Karpas-422 (cell line): Measurements from ENCODE around the gene SPTSSB. TPM values are rescaled to one million over a fixed set of nuclear protein-coding genes. Genes with fewer than 3 reads are reported as not detected.

Experiments
- DNase-seq: peaks from one replicate; pipeline ENCODE4 v3.0.0-alpha.2; 2015
- H2AFZ ChIP-seq: fragments of 200-600 bp; sonication (generic); 2 replicates; pipeline ENCODE4 v1.6.1; 2014; ENCODE audit warnings: antibody characterized with exemption, low read length, mixed read lengths
- H3K27ac ChIP-seq: fragments of 200-600 bp; sonication (generic); 2 replicates; pipeline ENCODE4 v1.5.1; 2014; ENCODE audit warnings: mild to moderate bottlenecking, low read length, moderate library complexity
- H3K27me3 ChIP-seq: fragments of 200-600 bp; sonication (generic); 2 replicates; pipeline ENCODE4 v1.6.1; 2014; ENCODE audit warnings: low read length, mixed read lengths
- H3K36me3 ChIP-seq: fragments of 200-600 bp; sonication (generic); 2 replicates; pipeline ENCODE4 v1.6.1; 2014; ENCODE audit warnings: low read length, mixed read lengths; ENCODE audit not compliant: insufficient read depth
- H3K4me1 ChIP-seq: fragments of 200-600 bp; sonication (generic); 2 replicates; pipeline ENCODE4 v1.6.1; 2014; ENCODE audit warnings: mild to moderate bottlenecking, low read length, mixed read lengths
- H3K4me2 ChIP-seq: fragments of 200-600 bp; sonication (generic); 2 replicates; pipeline ENCODE4 v1.6.1; 2014; ENCODE audit warnings: low read length, low read depth, mild to moderate bottlenecking; ENCODE audit not compliant: poor library complexity, severe bottlenecking
- H3K4me3 ChIP-seq: fragments of 200-600 bp; sonication (generic); 2 replicates; pipeline ENCODE4 v1.5.1; 2014; ENCODE audit warnings: mild to moderate bottlenecking, antibody characterized with exemption, low read length, mixed read lengths
- H3K79me2 ChIP-seq: fragments of 200-600 bp; sonication (generic); 2 replicates; pipeline ENCODE4 v1.6.1; 2014; ENCODE audit warnings: mild to moderate bottlenecking, low read length, mixed read lengths
- H3K9ac ChIP-seq: fragments of 200-600 bp; sonication (generic); 2 replicates; pipeline ENCODE4 v1.6.0; 2014; ENCODE audit warnings: low read length
- H3K9me2 ChIP-seq: fragments of 200-600 bp; sonication (generic), shearing (Covaris generic); replicated peaks from 2 replicates; pipeline ENCODE4 v1.6.0; 2014; ENCODE audit warnings: mild to moderate bottlenecking, low read length, moderate library complexity; ENCODE audit not compliant: insufficient read depth
- H3K9me3 ChIP-seq: fragments of 300-700, 200-600 bp; sonication (generic); 2 replicates; pipeline ENCODE4 v1.6.1; 2014; ENCODE audit warnings: low read length, mixed read lengths
- H4K20me1 ChIP-seq: fragments of 200-600 bp; sonication (generic); 2 replicates; pipeline ENCODE4 v1.6.1; 2014; ENCODE audit warnings: mild to moderate bottlenecking, antibody characterized with exemption, low read length, low read depth; ENCODE audit not compliant: insufficient read depth
- total RNA-seq: library from RNA; depleted of rRNA; stranded (reverse); fragments of >200 nt; shearing (Covaris generic); gene quantifications from 2 replicates; pipeline ENCODE4 v1.2.3, GENCODE V29; 2014; ENCODE audit warnings: low replicate concordance

SPTSSB gene
- total RNA-seq, 1 experiment from 2014 or later = not detected

DNA sequence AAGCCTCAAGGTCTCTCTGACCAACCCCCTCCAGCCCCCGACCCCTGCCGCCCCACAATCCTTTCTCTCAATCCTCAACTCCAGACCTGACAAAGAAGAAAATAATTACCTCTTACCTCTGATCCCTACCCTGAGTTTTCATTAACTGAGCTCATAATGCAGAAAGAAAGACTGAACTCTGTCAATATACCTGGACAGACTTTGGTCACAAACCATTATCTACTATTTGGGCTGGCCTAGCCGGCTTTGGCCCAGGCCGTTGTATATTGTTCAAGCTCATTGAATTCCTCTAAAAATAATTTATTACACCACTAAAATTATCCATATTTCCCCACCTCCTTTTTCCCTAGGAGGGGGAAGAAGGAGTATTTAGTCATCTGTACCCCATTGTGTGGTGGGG is 29.3 kb upstream of the SPTSSB start:
- no peak for DNase-seq
- Histone ChIP-seq H3K9ac (no peak overlapping the region), H3K79me2 (no peaks in the 10 kb centered on the region), H3K4me1 (no peaks in the 10 kb centered on the region), H3K27ac (no peak overlapping the region), H3K4me2 (no peak overlapping the region), H3K27me3 (no peaks in the 10 kb centered on the region), H3K36me3 (no peaks in the 10 kb centered on the region), H4K20me1 (no peaks in the 10 kb centered on the region), H3K9me2 (no peaks in the 10 kb centered on the region), H3K4me3 (no peak overlapping the region), H3K9me3 (no peaks in the 10 kb centered on the region), H2AFZ (no peak overlapping the region)

- no peak overlapping the region for H3K4me3 ChIP-seq
- no peak overlapping the region for H3K9ac ChIP-seq
- no peaks in the 10 kb centered on the region for H3K36me3 ChIP-seq
- H3K27me3 ChIP-seq = no peaks in the 10 kb centered on the region
- no peaks in the 10 kb centered on the region; the same call in 1 of the 2 replicates for H3K4me1 ChIP-seq
- no peaks in the 10 kb centered on the region for H3K9me2 ChIP-seq
- no peaks in the 10 kb centered on the region for H3K9me3 ChIP-seq
- no peak for DNase-seq
- H3K4me2 ChIP-seq = no peak overlapping the region
- no peak overlapping the region for H3K27ac ChIP-seq
- H4K20me1 ChIP-seq = no peaks in the 10 kb centered on the region
- H3K79me2 ChIP-seq = no peaks in the 10 kb centered on the region
- no peak overlapping the region for H2AFZ ChIP-seq
Observed at GRCh38 chr3:161395115-161396012, 24.0 kb upstream of the SPTSSB start.

GRCh38 chr3:161393803-161394202 is 22.5 kb upstream of the SPTSSB start:
- Histone ChIP-seq H3K27me3 (no peaks in the 10 kb centered on the region), H3K79me2 (no peaks in the 10 kb centered on the region), H3K4me2 (no peak overlapping the region), H2AFZ (no peak overlapping the region), H3K4me1 (peaks cover 4% of the 10 kb centered on the region), H3K27ac (no peak overlapping the region), H3K9me2 (no peaks in the 10 kb centered on the region), H3K9ac (no peak overlapping the region), H3K9me3 (no peaks in the 10 kb centered on the region), H3K4me3 (no peak overlapping the region), H4K20me1 (no peaks in the 10 kb centered on the region), H3K36me3 (no peaks in the 10 kb centered on the region)
- no peak for DNase-seq

- no peak overlapping the region for H3K4me2 ChIP-seq
- H3K9me3 ChIP-seq = no peaks in the 10 kb centered on the region
- no peak overlapping the region for H3K9ac ChIP-seq
Observed at GRCh38 chr3:161393310-161393709, 22.0 kb upstream of the SPTSSB start.

GRCh38 chr3:161392853-161393252 is 21.5 kb upstream of the SPTSSB start:
- H3K79me2 ChIP-seq = no peaks in the 10 kb centered on the region
- no peak for DNase-seq
- no peaks in the 10 kb centered on the region for H3K9me2 ChIP-seq
- no peak overlapping the region for H2AFZ ChIP-seq
- H3K9ac ChIP-seq = no peak overlapping the region
- H3K27me3 ChIP-seq = no peaks in the 10 kb centered on the region
- H3K27ac ChIP-seq = no peak overlapping the region
- H3K4me1 ChIP-seq = peaks cover 9% of the 10 kb centered on the region
- no peaks in the 10 kb centered on the region for H3K9me3 ChIP-seq
- H3K36me3 ChIP-seq = no peaks in the 10 kb centered on the region
- no peak overlapping the region for H3K4me3 ChIP-seq
- H3K4me2 ChIP-seq = no peak overlapping the region
- no peaks in the 10 kb centered on the region for H4K20me1 ChIP-seq

More at GRCh38 chr3:161393310-161393709, 22.0 kb upstream of the SPTSSB start:
- Histone ChIP-seq H3K36me3 (no peaks in the 10 kb centered on the region), H3K9me2 (no peaks in the 10 kb centered on the region), H3K27me3 (no peaks in the 10 kb centered on the region), H3K4me1 (peaks cover 9% of the 10 kb centered on the region), H3K27ac (no peak overlapping the region), H3K79me2 (no peaks in the 10 kb centered on the region), H4K20me1 (no peaks in the 10 kb centered on the region), H3K4me3 (no peak overlapping the region), H2AFZ (no peak overlapping the region)
- DNase-seq = no peak

DNA sequence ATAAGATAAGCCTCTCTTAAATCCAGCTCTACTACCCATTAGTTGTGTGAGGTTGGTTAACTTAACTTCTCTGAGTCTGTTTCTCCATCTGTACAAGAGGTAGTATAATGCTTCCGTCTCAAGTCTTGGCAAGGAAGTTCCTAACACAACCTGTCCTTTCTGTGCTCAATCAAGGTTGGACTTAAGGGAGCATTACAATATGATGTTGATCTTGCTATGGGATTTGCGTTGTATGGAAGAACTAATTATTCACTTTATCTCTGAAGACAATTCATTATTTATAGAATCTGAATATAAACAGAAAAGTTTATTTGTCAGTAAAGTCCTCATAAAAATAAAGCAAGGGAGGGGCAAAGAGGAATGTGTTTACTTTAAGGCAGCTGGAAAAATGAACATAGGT is 18.9 kb upstream of the SPTSSB start:
- H3K27me3 ChIP-seq = no peaks in the 10 kb centered on the region
- H3K9me3 ChIP-seq = no peaks in the 10 kb centered on the region
- no peaks in the 10 kb centered on the region for H4K20me1 ChIP-seq
- no peak overlapping the region for H3K9ac ChIP-seq
- peaks cover 9% of the 10 kb centered on the region for H3K4me1 ChIP-seq
- no peak for DNase-seq
- H3K36me3 ChIP-seq = no peaks in the 10 kb centered on the region
- H2AFZ ChIP-seq = no peak overlapping the region
- H3K4me3 ChIP-seq = no peak overlapping the region
- no peaks in the 10 kb centered on the region for H3K79me2 ChIP-seq
- no peak overlapping the region for H3K4me2 ChIP-seq
- H3K9me2 ChIP-seq = no peaks in the 10 kb centered on the region
- H3K27ac ChIP-seq = no peak overlapping the region

DNA sequence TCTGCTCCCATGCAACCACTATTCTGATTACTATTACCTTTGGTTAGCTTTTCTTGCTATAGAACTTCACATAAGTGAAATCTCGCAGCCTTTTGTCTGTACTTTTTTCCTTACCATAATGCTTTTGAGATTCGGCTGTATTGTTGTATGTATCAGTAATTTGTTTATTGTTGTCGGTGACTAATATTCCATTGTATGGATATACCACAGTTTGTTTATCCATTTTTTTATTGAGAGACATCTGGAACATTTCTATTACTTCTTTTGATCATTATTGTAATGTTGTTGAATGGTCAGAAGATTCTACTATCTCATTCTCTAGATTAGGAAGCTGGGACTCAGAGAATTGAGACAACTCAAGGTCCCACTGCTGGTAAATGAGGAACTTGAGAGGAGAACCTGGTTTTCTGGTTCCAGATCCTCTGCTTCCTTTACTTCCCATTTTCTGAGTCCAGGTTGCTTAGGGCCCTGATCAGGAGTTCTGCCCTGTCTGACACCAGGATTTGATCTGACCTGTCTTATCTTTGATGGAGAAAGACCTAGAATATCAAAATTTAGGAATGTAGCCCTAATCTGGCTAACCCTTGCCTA is 18.2 kb upstream of the SPTSSB start:
- no peaks in the 10 kb centered on the region for H3K36me3 ChIP-seq
- H3K4me1 ChIP-seq = peaks cover 9% of the 10 kb centered on the region
- H3K79me2 ChIP-seq = no peaks in the 10 kb centered on the region
- no peaks in the 10 kb centered on the region for H3K9me3 ChIP-seq
- no peak overlapping the region for H3K27ac ChIP-seq
- no peak for DNase-seq
- H3K9ac ChIP-seq = no peak overlapping the region
- H3K4me3 ChIP-seq = no peak overlapping the region
- no peak overlapping the region for H2AFZ ChIP-seq
- no peaks in the 10 kb centered on the region for H4K20me1 ChIP-seq
- H3K27me3 ChIP-seq = no peaks in the 10 kb centered on the region
- no peaks in the 10 kb centered on the region for H3K9me2 ChIP-seq
- H3K4me2 ChIP-seq = no peak overlapping the region

GRCh38 chr3:161388855-161389254 is 17.5 kb upstream of the SPTSSB start:
- Histone ChIP-seq H3K9me3 (no peaks in the 10 kb centered on the region), H3K4me3 (no peak overlapping the region), H3K27me3 (no peaks in the 10 kb centered on the region), H3K9me2 (no peaks in the 10 kb centered on the region), H3K9ac (no peak overlapping the region), H4K20me1 (no peaks in the 10 kb centered on the region), H3K36me3 (no peaks in the 10 kb centered on the region), H3K4me1 (peaks cover 9% of the 10 kb centered on the region), H3K27ac (no peak overlapping the region), H2AFZ (no peak overlapping the region), H3K79me2 (no peaks in the 10 kb centered on the region), H3K4me2 (peak overlapping the region; percentile 28)
- DNase-seq = peak; percentile 70
